Psoas muscle (tissue), 8 donors: ENCODE results near the gene TMEM161A. TPM values are rescaled to one million over a fixed set of nuclear protein-coding genes. Genes with fewer than 3 reads are reported as not detected.

Source experiments
- ATAC-seq, 4 donors: fragments of 200-7000 bp; cut with Tn5 transposase; one replicate each; pipeline ENCODE4 v1.9.1; 2020; ENCODE audit warnings: moderate library complexity in 3 of 4, mild to moderate bottlenecking in 2 of 4
- DNase-seq, 2 donors: peaks; one replicate each; pipeline ENCODE4 v3.0.0-alpha.2; 2020
- H3K27ac ChIP-seq: fragments of 200-600 bp; one replicate; pipeline ENCODE4 v1.8.0; 2022
- H3K27me3 ChIP-seq, 3 donors: fragments of 200-600 bp in 1 of 3; one replicate each; pipeline versions ENCODE4 v1.6.1 to v1.8.0; 2013 to 2022; ENCODE audit warnings: low read length in 2 of 3, mild to moderate bottlenecking in 2 of 3, moderate library complexity in 1 of 3; ENCODE audit not compliant: insufficient read depth in 3 of 3
- H3K36me3 ChIP-seq, 2 donors: fragments of 200-600 bp in 1 of 2; one replicate each; pipeline versions ENCODE4 v1.6.1 to v1.8.0; 2013 to 2022; ENCODE audit warnings: low read depth in 1 of 2, mild to moderate bottlenecking in 1 of 2, moderate library complexity in 1 of 2; ENCODE audit not compliant: insufficient read depth in 1 of 2
- H3K4me1 ChIP-seq: fragments of 200-600 bp; one replicate; pipeline ENCODE4 v1.8.0; 2022
- H3K4me3 ChIP-seq: fragments of 200-600 bp; one replicate; pipeline ENCODE4 v1.8.0; 2022; ENCODE audit warnings: mild to moderate bottlenecking
- H3K9me3 ChIP-seq: fragments of 200-600 bp; one replicate; pipeline ENCODE4 v1.8.0; 2022
- WGBS, 3 donors: extraction: QIAGEN DNeasy Blood & Tissue Kit; methylation state at CpG; one replicate each; pipeline versions ENCODE4 v1.1.6 to v1.1.7; 2013; 5-methylcytosine and 5-hydroxymethylcytosine counted together
- intact Hi-C, 2 donors: fragments of 100-400 bp; cut with DNase I; formaldehyde crosslinking; loops; one replicate each; pipeline versions ENCODE4 v1.11.0 to v1.14.2; 2022
- polyA plus RNA-seq, 3 donors: library from polyadenylated mRNA; stranded (reverse); fragments of 200-250 nt; gene quantifications; one replicate each; pipeline ENCODE4 v1.2.3, GENCODE V29; 2013
- total RNA-seq, 4 donors: library from RNA; stranded (reverse); fragmentation: NEBNext Ultra II Directional in 2 of 4; extraction: Animal tissue kit (Norgen Biotek cat#: 25700) in 2 of 4; gene quantifications; one replicate each; pipeline versions ENCODE4 v1.2.1 to v1.2.4, GENCODE V29; 2021 to 2023
- TF ChIP-seq, protein P1 (sequence below): fragments of 200-600 bp; IDR thresholded peaks from one replicate; pipeline ENCODE4 v1.8.0; 2022; ENCODE audit warnings: antibody characterized with exemption
- donor health status: healthy with polysubstance abuse.
- donor health status: DM: no; HTN: no; CAD: no; lungs with moderate emphysema.
- donor health status: Bipolar disorder and iron deficiency.
- donor health status: healthy.
- donor health status: DM: yes; HTN: yes; CAD: no.
- donor health status: DM: no; HTN: no; CAD: no.
- donor health status: DM: no; HTN: no; CAD: no.
- donor health status: DM: yes; HTN: yes; CAD: no.

TMEM161A gene
- total and polyA plus RNA-seq, 7 donors, result 30.2 to 61.3 (median 39.0) TPM

DNA sequence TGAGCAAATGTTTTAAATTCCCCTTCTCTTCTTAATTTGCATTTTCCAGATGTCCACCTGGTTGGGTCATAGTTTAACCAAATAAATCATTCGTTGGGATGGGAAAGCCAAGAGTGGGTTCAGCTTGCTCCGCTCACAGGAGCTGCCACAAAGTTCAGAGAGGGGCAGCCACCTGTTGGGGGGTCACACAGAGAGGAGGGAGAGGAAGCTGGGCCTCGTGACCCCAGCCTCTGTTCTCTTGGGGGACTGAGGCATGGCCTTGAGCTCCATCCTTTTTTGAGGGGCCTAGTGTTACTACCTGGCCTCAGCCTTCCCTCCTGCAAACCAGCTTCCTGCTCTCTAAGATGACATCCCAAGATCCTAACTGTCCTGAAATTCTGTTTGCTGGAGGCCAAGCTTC is 29.3 kb upstream of the TMEM161A start:
- no peak for DNase-seq
- intact Hi-C loops, result no loop called here
- WGBS, 3 donors, result 83 to 86% (median 85%) methylated on average over 3 of the region's 3 CpGs

DNA sequence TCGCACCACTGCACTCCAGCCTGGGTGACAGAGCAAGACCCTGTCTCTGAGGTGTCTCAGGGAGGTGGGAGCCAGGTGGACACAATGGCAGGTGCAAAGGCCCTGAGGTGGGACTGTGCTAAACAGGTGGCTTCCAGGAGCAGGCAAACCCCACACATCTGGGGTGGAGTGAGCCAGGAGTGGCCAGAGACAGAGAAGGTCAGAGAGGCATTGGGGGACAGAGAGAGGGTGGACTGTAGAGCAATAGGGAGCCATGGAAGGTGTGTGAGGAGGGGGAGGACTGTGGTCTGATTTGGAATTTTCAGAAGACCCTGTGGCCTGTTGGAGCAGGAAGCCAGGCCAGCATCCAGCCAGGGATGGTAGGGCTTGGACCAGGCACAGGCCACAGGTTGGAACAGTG is 27.1 kb upstream of the TMEM161A start:
- DNase-seq (no peak), ATAC-seq (no peak)
- H3K9me3 ChIP-seq, result no peaks in the 10 kb centered on the region
- no peak overlapping the region for H3K27ac ChIP-seq
- 92 to 94% (median 93%) methylated on average over 1 of the region's 1 CpG for WGBS, 3 donors
- peaks cover 5% of the 10 kb centered on the region for H3K4me1 ChIP-seq
- no peaks in the 10 kb centered on the region for H3K27me3 ChIP-seq
- intact Hi-C loops, result no loop called here
- no peak overlapping the region for H3K4me3 ChIP-seq
- no peaks in the 10 kb centered on the region for H3K36me3 ChIP-seq
- TF ChIP-seq, protein P1, sequence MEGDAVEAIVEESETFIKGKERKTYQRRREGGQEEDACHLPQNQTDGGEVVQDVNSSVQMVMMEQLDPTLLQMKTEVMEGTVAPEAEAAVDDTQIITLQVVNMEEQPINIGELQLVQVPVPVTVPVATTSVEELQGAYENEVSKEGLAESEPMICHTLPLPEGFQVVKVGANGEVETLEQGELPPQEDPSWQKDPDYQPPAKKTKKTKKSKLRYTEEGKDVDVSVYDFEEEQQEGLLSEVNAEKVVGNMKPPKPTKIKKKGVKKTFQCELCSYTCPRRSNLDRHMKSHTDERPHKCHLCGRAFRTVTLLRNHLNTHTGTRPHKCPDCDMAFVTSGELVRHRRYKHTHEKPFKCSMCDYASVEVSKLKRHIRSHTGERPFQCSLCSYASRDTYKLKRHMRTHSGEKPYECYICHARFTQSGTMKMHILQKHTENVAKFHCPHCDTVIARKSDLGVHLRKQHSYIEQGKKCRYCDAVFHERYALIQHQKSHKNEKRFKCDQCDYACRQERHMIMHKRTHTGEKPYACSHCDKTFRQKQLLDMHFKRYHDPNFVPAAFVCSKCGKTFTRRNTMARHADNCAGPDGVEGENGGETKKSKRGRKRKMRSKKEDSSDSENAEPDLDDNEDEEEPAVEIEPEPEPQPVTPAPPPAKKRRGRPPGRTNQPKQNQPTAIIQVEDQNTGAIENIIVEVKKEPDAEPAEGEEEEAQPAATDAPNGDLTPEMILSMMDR, result no peak

More for the DNA sequence above, 29.3 kb upstream of the TMEM161A start:
- H3K27ac ChIP-seq, result no peak overlapping the region
- TF ChIP-seq, protein P1, result no peak
- no peak overlapping the region for H3K4me3 ChIP-seq
- no peaks in the 10 kb centered on the region for H3K9me3 ChIP-seq
- ATAC-seq, result no peak
- H3K36me3 ChIP-seq, result no peaks in the 10 kb centered on the region
- no peaks in the 10 kb centered on the region for H3K27me3 ChIP-seq
- H3K4me1 ChIP-seq, result peaks cover 19% of the 10 kb centered on the region

GRCh38 chr19:19162495-19162894 is 24.2 kb upstream of the TMEM161A start:
- H3K27me3 ChIP-seq, result no peaks in the 10 kb centered on the region
- H3K9me3 ChIP-seq, result no peaks in the 10 kb centered on the region
- intact Hi-C loops, result no loop called here
- WGBS, 3 donors, result 81 to 87% (median 85%) methylated on average over 6 to 7 of the region's 7 CpGs
- no peak overlapping the region for H3K27ac ChIP-seq
- H3K4me3 ChIP-seq, result no peak overlapping the region
- H3K4me1 ChIP-seq, result no peaks in the 10 kb centered on the region
- ATAC-seq (no peak), DNase-seq (no peak)
- no peaks in the 10 kb centered on the region for H3K36me3 ChIP-seq
- TF ChIP-seq, protein P1, result no peak

DNA sequence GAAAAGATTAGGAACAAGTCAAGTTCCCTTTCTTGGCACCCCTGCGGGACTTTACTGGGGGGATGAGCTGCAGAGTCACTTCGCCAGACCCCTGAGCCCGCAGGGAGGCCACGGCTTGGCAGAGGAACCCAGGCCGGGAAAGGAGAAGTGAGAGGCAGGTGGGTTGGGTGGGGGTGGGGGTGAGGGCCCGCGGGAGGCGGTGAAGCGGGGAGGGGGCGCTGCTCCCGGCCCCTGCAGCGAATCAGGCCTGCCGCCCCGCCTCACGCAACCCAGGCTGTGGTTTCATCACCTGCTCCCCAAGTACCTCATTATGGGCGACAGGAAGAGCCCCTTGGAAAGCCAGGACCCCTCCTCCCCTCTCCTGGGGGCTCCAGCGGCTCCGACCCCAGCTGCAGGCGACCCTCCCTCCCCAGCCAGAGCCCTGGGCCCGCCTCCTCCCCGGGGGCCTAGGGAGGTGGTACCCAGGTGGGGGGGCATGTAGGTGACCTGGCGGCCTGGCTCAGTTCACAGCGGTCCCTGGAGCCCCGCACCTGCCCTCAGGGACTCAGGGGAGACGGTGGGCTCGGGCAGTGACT is 22.3 kb upstream of the TMEM161A start:
- no peaks in the 10 kb centered on the region for H3K9me3 ChIP-seq
- TF ChIP-seq, protein P1, result no peak
- intact Hi-C loops, result no loop called here

DNA sequence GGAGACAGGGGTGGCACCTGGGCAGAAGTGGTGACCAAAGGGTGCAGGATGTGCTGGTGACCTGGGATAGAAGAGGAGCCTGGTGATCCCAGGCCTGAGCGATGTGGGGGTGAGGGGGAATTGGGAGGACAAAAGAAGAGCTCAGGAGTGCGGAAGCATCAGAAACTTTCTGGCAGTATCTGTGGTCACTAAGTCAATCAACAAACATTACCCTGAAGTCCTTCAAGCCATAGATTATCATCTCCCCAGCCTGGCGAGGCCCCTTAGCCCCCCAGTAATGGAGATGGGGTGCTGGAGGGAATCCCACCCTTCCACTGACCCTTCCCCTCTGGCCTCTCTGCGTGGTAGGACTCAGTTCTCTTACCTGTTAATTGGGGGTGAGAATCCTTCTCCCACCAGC is 21.3 kb upstream of the TMEM161A start:
- Histone ChIP-seq H3K4me1 (no peaks in the 10 kb centered on the region), H3K27ac (no peak overlapping the region), H3K27me3 (no peaks in the 10 kb centered on the region), H3K36me3 (no peaks in the 10 kb centered on the region), H3K4me3 (no peak overlapping the region), H3K9me3 (no peaks in the 10 kb centered on the region)
- TF ChIP-seq, protein P1, result no peak
- DNase-seq (no peak), ATAC-seq (no peak)
- intact Hi-C loops, result no loop called here
- WGBS, 3 donors, result 93 to 95% (median 95%) methylated on average over 4 of the region's 4 CpGs

More for the DNA sequence above, 22.3 kb upstream of the TMEM161A start:
- H3K4me3 ChIP-seq, result no peak overlapping the region
- no peaks in the 10 kb centered on the region for H3K36me3 ChIP-seq
- ATAC-seq, result no peak
- H3K27ac ChIP-seq, result no peak overlapping the region
- no peaks in the 10 kb centered on the region for H3K27me3 ChIP-seq
- DNase-seq, result no peak
- WGBS, 3 donors, result 54 to 66% (median 65%) methylated on average over 20 to 26 of the region's 26 CpGs
- no peaks in the 10 kb centered on the region for H3K4me1 ChIP-seq
